8988T (cell line): ENCODE measurements around the gene CCL23.
A peak's percentile ranks its signal among the peaks of the same experiment; 100 is the strongest.
"Not testable (repeated sequence)": the region's sequence is repeated elsewhere in the genome, so short reads cannot be mapped to it uniquely, and the experiment has no call there.

Experiments used
- DNase-seq: peaks from one replicate; pipeline ENCODE4 v3.0.0; 2011

CCL23 gene

DNA sequence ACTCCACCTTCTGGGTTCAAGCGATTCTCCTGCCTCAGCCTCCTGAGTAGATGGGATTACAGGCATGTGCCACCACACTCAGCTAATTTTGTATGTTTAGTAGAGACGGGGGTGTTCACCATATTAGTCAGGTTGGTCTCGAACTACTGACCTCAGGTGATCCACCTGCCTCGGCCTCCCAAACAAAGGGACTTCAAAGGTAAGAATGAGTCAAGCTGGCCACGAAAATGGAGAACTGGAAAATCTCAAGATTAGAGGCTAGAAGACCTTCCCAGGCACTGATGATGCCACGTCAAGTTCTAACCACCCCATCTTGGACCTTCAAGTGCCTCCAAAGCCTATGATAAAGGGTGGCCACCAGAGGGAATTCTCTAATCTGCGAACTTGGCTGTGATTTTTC, 15.1 kb downstream of the CCL23 start:
- no peak for DNase-seq

DNA sequence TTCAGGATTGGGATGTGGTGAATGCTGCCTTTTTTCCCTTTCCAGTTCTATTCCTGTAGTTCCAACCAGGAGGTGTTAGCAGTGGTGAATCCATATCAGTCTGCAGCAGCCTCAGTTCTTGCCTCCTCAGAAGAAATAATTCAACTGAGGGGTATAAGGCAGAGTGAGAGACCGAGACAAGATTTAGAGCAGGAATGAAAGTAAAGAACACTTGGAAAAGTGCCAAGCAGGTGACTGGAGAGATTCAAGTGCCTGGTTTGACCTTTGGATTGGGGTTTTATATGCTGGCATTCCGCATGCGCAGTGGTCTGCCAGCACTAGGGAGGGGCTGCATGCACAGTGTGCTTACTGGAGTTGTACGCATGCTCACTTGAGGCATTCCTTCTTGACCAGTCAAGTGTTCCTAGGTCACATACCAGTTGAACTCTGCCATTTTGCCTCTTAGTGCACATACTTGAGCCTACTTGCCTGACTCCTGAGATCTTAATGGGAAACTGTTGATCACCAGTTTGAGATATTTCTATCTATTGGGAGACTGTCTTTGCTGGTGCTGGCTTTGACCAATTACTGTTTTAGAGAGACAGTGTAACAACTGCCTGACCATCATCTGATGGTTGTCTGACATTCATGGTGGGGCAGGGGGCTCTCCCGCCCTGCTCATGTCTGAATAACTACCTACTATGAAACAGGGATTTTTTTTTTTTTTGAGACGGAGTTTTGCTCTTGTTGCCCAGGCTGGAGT, 15.7 kb downstream of the CCL23 start:
- no peak for DNase-seq

DNA sequence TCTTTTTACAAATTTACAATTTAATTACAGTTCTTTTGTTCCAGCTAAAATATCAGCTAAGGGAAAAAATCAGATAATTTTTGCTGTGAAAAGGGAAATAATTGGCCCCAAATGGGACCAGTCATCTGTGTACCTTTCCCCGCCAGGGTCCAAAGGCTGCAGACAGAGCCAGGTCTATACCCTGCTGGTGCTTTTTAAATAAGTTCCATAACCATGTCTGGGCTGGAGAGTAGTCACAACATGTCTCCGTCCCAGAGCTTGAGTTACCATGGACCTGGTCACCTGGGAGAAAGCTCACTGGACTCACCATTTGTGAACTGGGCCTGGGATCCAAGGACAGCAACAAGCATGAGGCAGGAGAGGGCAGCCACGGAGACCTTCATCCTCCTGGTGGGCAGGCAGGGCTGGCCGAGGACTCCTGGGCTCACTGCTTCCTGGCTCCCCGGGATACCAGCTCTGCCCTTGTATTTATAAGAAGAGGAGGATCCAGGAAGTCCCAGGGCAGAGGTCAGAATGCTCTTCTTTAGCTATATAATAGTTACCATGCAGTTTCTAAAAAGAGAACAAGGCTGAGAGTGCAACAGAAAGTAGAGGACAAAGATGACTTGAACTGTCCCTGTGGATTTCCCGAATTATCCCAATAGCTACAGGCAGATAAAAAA, 16.5 kb downstream of the CCL23 start, which contains the start of gene CCL15:
Gene CCL15 (minus strand): TSS at position 444 of the 662 bp plus-strand sequence. CDS start 61 bp downstream, at position 383.
- no peak for DNase-seq

DNA sequence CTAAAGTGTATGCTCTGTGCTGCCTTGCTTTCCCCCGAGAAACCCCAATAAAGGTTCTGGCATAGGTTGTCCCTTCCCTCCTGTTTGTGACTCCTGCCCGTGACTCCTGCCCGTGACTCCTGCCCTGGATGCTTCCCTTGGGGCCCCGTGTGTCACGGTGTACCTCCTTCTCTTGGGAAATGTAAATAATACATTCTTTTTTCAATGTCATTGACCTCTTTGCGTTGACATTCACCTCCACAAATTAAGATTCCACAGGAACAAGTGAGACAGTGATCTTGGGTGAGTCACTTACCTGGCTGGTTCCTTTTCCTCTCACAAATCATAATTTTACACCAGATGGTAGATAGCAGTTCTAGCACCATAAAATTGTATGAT, 17.1 kb downstream of the CCL23 start:
- DNase-seq, result no peak

DNA sequence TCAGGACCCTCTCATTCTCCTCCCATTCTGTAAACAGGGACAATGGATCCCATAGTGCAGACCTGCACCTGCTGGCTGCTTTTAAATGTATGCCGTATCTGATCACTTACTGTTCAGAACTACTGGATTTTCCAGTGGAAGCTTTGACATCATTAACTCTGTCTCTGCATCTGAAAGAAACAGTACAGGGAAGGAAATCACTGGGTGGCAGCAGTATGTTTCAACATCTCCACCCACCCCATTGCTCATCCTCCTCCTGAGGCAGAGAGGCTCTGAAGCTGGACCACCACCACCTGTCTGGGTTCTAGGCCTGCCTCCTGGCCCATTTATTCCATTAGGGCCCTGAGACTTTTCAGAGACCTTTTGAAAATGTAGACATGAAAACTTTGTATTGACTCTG, 19.0 kb downstream of the CCL23 start:
- DNase-seq, result no peak

DNA sequence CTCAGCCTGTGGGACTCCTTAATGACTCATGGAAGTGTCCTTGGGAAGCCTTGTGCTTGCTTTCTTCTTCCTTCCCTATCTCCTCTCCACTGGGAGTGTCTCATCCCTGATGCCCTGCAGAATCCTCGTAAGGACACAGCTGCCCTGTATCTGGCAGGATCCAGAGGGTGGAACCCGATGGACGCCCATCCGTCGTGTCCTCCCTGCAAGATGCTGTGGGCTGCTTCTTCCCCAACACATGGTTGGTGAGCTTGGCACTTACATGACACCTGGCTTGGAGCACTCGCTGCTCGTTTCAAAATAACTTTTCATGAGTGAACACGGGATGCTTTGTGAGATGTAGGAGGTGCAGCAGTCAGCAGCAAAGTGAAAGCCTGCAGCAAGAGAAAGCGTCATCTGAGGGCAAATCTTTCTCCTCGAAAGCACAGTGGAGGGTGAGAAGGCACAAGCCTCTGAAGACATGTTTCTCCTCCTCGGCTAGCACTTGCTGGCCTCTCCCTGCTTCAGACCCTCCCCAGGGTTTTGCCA, 19.7 kb downstream of the CCL23 start:
- no peak for DNase-seq

DNA sequence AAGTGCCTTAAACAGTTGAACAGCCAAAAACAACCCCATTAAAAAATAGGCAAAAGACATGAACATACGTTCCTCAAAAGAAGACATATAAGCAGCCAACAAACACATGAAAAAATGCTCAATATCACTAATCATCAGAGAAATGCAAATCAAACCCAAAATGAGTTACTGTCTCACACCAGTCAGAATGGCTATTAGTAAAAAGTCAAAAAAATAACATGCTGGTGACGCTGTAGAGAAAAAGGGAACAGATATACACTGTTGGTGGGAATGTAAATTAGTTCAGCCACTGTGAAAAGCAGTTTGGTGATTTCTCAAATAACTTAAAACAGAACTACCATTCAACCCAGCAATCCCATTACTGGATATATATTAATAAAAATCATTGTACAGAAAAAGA, 22.4 kb downstream of the CCL23 start:
- DNase-seq, result not testable (repeated sequence)

DNA sequence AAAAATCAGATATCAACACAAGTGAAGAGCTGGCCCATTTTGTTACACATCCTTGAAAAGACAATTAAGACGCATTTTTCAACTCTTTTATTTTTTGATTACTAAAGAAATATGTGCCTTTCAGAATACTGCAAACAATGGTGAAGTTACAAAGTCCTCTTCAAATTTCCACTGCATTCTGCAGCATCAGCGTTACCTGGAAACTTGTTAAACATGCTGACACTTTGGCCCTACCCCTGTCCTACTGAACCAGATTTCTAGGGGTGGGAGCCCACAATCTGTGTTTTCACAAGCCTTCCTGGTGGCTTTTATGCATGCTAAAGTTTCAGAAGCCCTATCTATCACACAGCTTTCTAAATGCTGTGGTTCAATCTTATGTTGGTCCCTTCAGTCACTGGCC, 26.7 kb downstream of the CCL23 start:
- DNase-seq, result no peak

DNA sequence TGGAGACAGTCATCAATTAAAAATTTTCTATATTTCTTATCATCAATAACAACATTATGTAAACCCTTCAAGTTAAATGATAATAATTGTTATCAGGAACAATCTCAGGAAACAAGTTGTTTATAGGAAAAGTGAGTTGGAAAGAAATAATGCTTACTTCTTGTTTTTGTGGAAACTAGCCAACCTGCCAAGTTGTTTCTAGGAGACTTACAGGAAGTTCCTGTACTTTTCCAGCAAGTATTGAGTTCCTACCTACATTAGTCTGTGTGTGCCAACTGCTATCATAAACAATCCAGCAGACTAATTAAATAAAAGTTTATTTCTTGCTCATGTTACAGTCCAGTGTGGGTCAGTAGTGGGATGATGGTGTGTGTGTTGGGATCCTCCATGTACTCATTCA, 29.6 kb downstream of the CCL23 start:
- DNase-seq, result no peak

DNA sequence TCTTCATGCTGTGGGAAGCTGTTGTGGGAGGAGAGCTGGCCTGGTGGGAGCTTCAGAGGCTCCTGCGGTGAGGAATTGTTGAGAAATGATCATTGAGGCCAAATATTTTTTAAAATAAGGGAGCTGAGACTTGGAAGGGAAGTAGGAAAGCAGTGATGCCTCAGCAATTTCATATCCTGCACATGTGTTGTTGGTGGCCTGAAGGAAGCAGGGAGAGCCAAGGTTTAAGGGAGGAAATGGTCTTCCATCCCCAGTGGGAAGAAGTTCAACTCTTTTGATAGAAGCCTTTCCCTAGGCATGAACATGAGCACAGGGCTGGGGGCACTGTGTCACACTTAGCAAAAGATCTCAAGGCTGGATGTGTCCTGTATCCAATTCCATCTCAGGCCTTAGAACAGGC, 31.1 kb downstream of the CCL23 start, which contains the start of gene CCL14:
Gene CCL14 (minus strand): TSS at position 87 of the 400 bp plus-strand sequence. CDS start 80 bp downstream, at position 7.
- no peak for DNase-seq

DNA sequence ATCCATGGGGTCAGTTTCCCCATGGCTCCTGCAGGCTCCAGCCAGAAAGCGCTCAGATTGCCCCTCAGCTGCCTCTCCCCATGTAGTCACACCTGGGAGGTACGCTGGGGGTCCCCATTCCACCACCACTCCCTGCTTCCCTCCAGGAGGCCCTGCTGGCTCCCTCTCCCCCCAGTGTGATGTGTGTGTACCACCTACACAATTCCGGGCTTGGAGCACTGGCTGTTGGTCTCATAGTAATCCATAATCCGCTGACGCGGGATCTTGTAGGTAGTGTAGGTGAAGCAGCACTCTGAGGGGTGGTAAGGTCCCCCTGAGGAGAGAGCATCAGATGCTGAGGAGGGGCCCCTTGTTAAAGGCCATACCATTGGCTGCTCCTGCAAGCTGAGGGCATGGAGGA, 33.6 kb downstream of the CCL23 start:
- DNase-seq, result no peak

DNA sequence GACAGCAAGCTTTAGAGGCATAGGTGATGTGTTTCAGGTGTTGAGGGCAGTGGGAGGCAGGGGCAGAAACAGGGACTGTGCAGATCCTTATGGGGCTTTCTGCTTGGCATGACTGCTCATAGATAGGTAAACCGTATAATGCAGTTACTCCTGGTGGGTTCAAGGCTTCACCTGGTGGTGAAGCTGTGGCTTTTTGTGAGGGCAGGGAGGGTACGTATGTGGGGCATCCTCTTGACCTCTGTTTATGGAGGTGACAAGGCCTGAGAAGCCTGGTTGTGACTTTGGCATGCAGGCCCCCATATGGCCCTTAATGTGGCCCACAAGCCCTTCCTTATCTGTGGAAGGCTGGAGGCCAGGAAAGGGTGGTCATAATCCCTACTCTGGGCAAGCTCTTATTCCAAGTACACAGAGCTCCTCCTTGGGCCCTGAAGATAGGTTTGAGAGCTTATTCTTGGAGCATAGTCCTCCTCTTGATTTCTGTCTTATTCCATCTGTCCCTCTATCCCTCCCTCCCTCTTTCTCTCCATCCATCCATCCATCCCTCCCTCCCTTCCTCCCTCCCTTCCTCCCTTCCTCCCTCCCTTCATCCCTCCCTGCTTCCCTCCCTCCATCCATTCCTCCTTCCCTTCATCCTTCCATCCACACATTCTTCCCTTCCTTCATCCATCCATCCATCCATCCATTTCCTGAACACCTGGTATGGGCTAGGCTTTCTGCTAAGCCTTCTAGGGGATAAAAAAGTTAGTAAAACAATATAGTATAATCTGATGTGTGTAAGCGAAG, 35.2 kb downstream of the CCL23 start:
- DNase-seq, result no peak

DNA sequence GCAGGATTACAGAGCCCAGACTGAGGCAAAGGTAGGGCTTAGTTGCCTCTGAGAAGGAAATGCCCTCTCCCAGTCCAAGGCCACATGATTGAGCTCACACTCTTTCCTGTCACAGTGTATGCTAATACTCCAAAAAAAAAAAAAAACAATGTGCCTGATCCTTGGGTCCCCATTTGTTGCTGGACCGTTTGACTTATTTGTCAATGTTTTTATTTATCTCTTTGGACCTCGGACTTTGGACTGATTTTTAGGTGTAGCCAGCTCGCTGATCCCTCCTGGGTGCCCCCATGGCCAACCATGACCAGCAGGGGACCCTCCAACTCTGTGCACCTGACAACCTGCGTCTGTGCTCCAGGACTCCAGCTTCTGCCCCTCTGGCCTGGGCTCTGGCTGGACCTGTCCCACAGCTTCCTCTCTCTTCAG, 35.9 kb downstream of the CCL23 start:
- no peak for DNase-seq

DNA sequence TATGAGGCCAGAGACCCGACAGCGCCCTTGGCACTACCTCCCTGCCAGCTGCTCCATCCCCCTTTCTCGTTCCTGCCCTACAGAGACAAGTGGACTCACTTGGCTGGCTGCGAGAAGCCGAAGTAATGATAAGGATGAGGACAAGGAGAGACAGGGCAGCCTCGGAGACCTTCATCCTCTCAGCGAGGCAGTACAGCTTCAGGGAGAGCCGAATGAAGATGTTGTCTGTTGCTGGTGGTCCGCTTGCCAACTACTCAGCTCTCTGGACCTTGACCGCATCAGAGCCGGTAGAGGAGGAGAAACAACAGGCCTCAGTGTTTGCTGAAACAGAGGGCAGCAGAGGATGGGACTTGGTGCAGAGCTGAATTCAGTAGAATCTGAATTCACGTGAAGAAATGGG, 36.5 kb downstream of the CCL23 start, which contains the start of gene CCL16:
Gene CCL16 (minus strand): TSS at position 252 of the 400 bp plus-strand sequence. CDS start 77 bp downstream, at position 175.
- DNase-seq, result no peak

DNA sequence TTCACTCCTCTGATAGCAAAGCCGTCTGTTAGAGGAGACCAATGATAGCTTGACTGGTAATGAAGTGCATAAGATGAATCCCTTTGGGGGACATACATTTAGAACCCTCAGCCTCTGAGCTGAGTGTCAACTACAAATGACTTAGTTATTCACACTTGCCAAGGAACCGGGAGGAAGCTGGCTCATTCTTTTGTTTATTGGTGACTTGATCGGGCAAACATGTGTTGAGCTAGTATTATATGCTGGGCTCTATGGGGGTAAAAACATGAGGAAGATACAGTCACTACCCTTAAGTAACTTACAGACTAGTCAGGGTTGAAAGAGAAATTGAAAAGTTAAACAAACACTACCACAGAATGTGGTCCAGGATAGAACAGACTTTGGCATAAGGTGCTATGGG, 39.4 kb downstream of the CCL23 start:
- no peak for DNase-seq

DNA sequence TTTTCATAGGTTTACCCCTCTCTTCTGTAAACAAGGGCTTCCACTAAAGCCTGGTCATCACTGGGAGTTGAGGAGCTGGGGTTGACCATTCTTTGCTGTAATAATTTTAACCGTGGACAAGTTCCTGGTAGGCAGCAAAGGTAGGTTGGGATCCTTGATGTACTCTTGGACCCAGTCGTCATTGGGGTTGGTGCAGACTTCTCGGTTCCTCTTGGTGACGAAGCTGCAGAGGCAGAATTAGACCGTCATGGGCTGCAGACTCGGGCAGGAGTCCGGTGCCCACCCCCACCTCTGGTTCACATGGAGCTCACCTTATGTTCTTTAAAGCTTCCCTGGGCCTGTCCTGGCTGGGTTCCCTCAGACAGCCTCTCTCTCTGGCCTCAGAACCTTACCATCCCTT, 40.3 kb downstream of the CCL23 start:
- no peak for DNase-seq

DNA sequence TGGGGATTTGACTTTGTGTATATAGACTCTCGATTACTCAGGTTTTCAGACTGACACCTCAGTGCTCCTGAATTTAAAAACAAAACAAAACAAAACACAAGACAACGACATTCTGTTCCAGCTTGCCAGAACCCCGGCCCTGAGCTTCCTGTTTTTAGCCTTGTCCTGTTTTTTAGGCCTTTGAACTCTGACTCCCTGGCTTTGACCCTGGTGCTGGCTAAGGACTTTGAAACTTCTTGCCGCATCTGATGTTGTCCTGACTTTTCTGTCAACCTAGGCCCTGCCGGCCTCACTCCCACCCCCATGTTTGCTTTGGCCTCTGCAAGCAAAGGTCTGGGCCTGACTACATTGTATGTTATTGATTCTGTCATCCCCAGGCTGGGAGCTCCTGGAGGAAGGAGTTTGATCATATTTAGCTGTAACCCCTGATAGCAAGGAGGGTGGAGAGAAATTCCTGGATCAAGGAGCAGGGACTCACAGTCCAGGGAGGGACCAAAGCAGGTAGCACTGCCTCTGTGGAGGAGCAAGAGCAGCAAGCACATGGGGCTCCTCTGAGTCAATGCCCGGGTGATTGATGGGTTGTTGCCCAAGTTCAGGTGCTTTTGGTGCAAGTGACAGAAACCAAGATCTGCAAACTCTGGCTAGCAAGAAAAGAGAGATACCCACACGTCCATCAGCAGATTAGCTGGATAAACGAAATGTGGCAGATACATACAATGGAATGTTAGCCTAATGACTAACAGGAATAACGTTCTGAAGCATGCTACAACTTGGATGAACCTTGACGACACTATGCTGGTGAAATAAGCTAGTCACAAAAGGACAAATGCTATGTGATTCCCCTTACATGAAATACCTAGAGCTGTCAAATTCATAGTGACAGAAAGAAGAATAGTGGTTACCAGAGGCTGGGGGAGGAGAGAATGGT, 44.2 kb downstream of the CCL23 start:
- no peak for DNase-seq

DNA sequence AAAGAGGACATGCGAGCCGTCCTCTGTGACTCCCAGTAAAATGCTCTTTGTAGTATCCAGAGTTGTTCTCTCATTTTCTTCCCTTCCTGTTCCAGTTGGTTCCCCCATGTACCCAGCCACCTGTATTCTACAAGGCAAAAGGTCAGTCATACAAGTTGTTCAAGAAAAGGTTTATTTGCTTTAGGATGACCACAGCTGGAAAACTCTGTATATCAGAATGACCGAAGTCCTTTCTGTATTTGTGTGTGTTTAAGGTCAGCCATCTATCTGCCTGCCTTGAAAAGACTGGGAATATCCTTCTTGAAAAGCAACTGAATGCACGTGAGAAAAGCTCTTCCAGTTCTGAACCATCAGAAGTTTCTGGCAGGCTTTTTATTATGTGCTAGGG, 44.8 kb downstream of the CCL23 start:
- DNase-seq, result no peak

DNA sequence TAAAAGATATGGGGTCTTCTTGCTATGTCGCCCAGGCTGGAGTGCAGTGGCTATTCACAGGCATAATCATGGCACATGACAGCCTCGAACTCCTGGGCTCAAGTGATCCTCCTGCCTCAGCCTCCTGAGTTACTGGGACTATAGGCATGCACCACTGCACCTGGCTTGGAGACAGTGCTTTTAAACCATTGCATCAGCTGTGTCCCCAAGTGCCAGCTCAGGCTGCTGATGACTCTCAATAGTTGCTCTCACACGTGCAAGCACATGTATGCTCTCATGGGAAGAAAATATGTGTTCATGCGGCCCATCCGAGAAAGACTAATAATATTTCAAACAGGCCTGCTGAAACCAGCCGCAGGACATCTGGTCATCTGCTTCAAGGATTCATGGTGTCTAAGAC, 45.2 kb downstream of the CCL23 start:
- DNase-seq, result no peak

DNA sequence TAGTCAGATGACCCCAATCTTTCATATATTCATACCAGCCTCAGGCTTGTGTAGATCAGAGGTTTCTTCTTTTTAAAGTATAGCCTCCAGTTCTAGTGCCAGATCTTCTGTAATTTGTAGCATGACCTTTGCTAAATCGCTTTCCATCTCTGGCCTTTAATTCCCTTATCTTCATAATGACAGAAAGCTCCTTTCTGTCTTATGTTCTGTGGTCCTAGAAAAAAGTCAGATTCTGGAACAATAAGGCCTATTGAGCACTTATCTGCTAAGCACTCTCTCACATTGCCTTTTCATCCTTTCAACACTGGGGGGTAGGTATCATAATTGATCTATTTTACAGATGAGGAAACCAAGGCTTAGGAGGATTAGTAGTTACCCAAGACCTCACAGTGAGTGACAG, 45.7 kb downstream of the CCL23 start:
- DNase-seq, result no peak

DNA sequence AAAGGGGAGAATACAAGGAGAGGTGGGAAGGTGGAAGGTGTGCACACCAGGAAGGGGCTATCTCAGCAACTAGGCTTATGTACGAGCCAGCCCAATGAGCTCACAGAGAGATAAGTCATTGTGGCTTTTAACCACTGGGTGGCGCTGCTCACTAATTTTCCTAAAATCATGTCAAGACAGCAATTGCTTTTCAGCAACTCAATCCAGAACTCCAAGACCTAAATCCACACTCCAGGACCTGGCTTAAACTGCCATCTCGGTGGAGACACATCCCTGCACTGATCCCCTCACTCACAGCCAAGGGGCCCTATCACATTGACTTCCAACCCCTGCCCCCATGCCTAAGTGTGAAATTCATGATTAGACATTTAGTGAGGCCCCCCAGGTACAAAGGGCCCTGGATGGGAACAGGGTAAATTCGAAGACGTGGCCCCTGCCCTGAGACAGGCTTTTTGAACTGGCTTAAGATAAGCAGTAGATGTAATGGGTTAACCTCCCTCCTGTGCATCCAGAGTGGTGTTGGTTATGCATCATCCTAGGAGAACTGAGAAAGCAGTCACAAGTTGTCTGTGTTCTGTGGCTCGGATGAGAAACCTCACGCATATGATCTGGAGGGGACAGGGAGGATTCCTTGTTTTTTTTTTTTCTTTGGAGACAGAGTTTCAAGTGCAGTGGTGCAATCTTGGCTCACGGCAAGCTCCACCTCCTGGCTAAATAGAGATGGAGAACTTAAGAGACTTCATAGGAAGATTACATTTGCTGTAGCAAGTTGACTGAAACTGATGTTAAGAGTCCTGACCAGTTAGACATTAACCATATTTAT, 48.0 kb downstream of the CCL23 start:
- peak; percentile 20 for DNase-seq
